Endothelial cell of umbilical vein (primary cell): ENCODE measurements around the gene PDAP1. TPM values are rescaled to one million over a fixed set of nuclear protein-coding genes. Genes with fewer than 3 reads are reported as not detected.

Experiments
- BruUV-seq: library from RNA; stranded (reverse); fragments of 400-500 nt; replicated peaks from 2 replicates; lab custom pipeline; 2021; lab: Mats Ljungman, UMichigan
- CTCF ChIA-PET: fragments of 300-600, 350-600 bp; sonication (Branson Sonifier 250); formaldehyde crosslinking; loops from one replicate; lab custom pipeline; 2021; ENCODE audit warnings: antibody characterized with exemption, inconsistent platforms; lab: Charles Lee
- POLR2A ChIA-PET: fragments of 300-600, 350-600 bp; sonication (Branson Sonifier 250); formaldehyde crosslinking; loops from one replicate; lab custom pipeline; 2021; ENCODE audit warnings: antibody characterized with exemption, inconsistent platforms; lab: Charles Lee
- DNase-seq: peaks from one replicate; pipeline ENCODE4 v3.0.0-alpha.2; 2011; ENCODE audit warnings: low read depth, low spot score
- FAIRE-seq: peaks from 2 replicates; lab custom pipeline; 2011; peaks lifted over from hg19 to GRCh38; lab: Jason Lieb, UNC
- H2AFZ ChIP-seq: 2 replicates; pipeline ENCODE4 v1.6.0; 2012; ENCODE audit warnings: low read depth, low read length, control low read depth, inconsistent platforms
- H3K27ac ChIP-seq: 2 replicates; pipeline ENCODE4 v1.5.1; 2011; ENCODE audit warnings: low read depth, mild to moderate bottlenecking, control low read depth, low read length, moderate library complexity; ENCODE audit not compliant: insufficient read depth
- H3K27me3 ChIP-seq, 2 experiments: 2 replicates each; pipeline versions ENCODE4 v1.6.0 to v1.6.1; 2011; ENCODE audit warnings: low read length in 2 of 2, mixed read lengths in 1 of 2; ENCODE audit not compliant: control insufficient read depth in 2 of 2, insufficient read depth in 2 of 2
- H3K36me3 ChIP-seq, 2 experiments: 2 replicates in 1 of 2; 3 replicates in 1 of 2; pipeline ENCODE4 v1.5.1; 2011; ENCODE audit warnings: low read length in 2 of 2, mild to moderate bottlenecking in 1 of 2, moderate library complexity in 1 of 2; ENCODE audit not compliant: control insufficient read depth in 2 of 2, insufficient read depth in 2 of 2; ENCODE audit errors: extremely low read depth in 1 of 2
- H3K4me1 ChIP-seq: 3 replicates; pipeline ENCODE4 v1.5.1; 2011; ENCODE audit warnings: mild to moderate bottlenecking, low read length; ENCODE audit not compliant: control insufficient read depth, insufficient read depth; ENCODE audit errors: extremely low read depth
- H3K4me2 ChIP-seq: 2 replicates; pipeline ENCODE4 v1.6.1; 2011; ENCODE audit warnings: low read length, control low read depth, mixed read lengths; ENCODE audit not compliant: insufficient read depth
- H3K4me3 ChIP-seq, 3 experiments: fragments of 200-600 bp in 1 of 3; sonication (generic), shearing (Covaris generic) in 1 of 3; replicated peaks in 1 of 3; 2 replicates each; pipeline ENCODE4 v1.5.1; 2011 to 2016; ENCODE audit warnings: control low read depth in 3 of 3, low read length in 3 of 3, mild to moderate bottlenecking in 2 of 3, inconsistent platforms in 1 of 3, low read depth in 1 of 3, moderate library complexity in 1 of 3; ENCODE audit not compliant: insufficient read depth in 1 of 3
- H3K79me2 ChIP-seq: 2 replicates; pipeline ENCODE4 v1.6.0; 2012; ENCODE audit warnings: low read length, inconsistent platforms; ENCODE audit not compliant: control insufficient read depth, insufficient read depth
- H3K9ac ChIP-seq: replicated peaks from 2 replicates; pipeline ENCODE3; 2011; ENCODE audit warnings: low read length, control low read depth; ENCODE audit not compliant: insufficient read depth; ENCODE audit errors: extremely low read depth
- H3K9me1 ChIP-seq: replicated peaks from 3 replicates; pipeline ENCODE4 v1.6.0; 2011; ENCODE audit warnings: mild to moderate bottlenecking, low read length; ENCODE audit not compliant: control insufficient read depth, insufficient read depth; ENCODE audit errors: extremely low read depth
- H3K9me3 ChIP-seq: replicated peaks from 2 replicates; pipeline ENCODE4 v1.5.1; 2012; ENCODE audit warnings: low read length, inconsistent platforms; ENCODE audit not compliant: control insufficient read depth, insufficient read depth
- H4K20me1 ChIP-seq: replicated peaks from 2 replicates; pipeline ENCODE3; 2011; ENCODE audit warnings: mild to moderate bottlenecking, low read length; ENCODE audit not compliant: control insufficient read depth, insufficient read depth; ENCODE audit errors: extremely low read depth
- JUN ChIP-seq: IDR thresholded peaks from 2 replicates; pipeline ENCODE4 v1.6.1; 2011; ENCODE audit warnings: borderline replicate concordance, low read depth; ENCODE audit not compliant: insufficient read length, insufficient read depth
- MAX ChIP-seq: IDR thresholded peaks from 2 replicates; pipeline ENCODE4 v1.6.1; 2011; ENCODE audit not compliant: insufficient read depth, insufficient read length
- MYC ChIP-seq: IDR thresholded peaks from one replicate; pipeline ENCODE4 v1.6.1; 2011; ENCODE audit warnings: mild to moderate bottlenecking, low read depth, low read length
- POLR2AphosphoS5 ChIP-seq: IDR thresholded peaks from 2 replicates; pipeline ENCODE4 v1.6.1; 2012; ENCODE audit warnings: low read depth, mild to moderate bottlenecking, control low read depth, low read length, moderate library complexity; ENCODE audit not compliant: insufficient read depth
- dilution Hi-C: fragments of 300-500 bp; cut with MboI; formaldehyde crosslinking; loops from one replicate; pipeline ENCODE4 v1.15.0; 2019; ENCODE audit warnings: low sequenced_read_pairs; ENCODE audit not compliant: extremely low pct_ligation_motif_present
- intact Hi-C: fragments of 100-400 bp; cut with micrococcal nuclease; formaldehyde crosslinking; loops from one replicate; pipeline ENCODE4 v1.10.0; 2022
- polyA plus RNA-seq, 4 experiments: library from polyadenylated mRNA; depleted of rRNA in 3 of 4; stranded (reverse) in 3 of 4; unstranded in 1 of 4; fragments of >200 nt; gene quantifications; 2 replicates each; pipeline versions ENCODE4 v1.2.1 to v1.2.3, GENCODE V29; 2011 to 2012; ENCODE audit warnings: missing spikeins in 1 of 4
- total RNA-seq: library from RNA; stranded (reverse); gene quantifications from 2 replicates; pipeline ENCODE4 v1.2.3, GENCODE V29; 2021

The PDAP1 gene
- total and polyA plus RNA-seq, 2 donors (not counting 3 experiments of a cell fraction or from before 2014, with no cell fraction given), result 32.6 to 150 TPM

- ChIA-PET CTCF (no interaction called here), POLR2A (no interaction called here)
- DNase-seq, result no peak
- Histone ChIP-seq H3K79me2 (peaks cover 5% of the 10 kb centered on the region), H3K27ac (no peak overlapping the region), H3K4me3 (no peak overlapping the region), H3K9me3 (no peaks in the 10 kb centered on the region), H4K20me1 (no peaks in the 10 kb centered on the region), H3K36me3 (peaks cover 30 to 55% of the 10 kb centered on the region in 2 experiments), H2AFZ (no peak overlapping the region), H3K4me2 (no peak overlapping the region), H3K9ac (no peak overlapping the region), H3K9me1 (no peaks in the 10 kb centered on the region), H3K27me3 (no peaks in the 10 kb centered on the region), H3K4me1 (peaks cover 16% of the 10 kb centered on the region)
- intact Hi-C loops, result no loop called here
- dilution Hi-C loops, result no loop called here
- BruUV-seq, result no TSS peak
- no peak for FAIRE-seq
- no peak for TF ChIP-seq POLR2AphosphoS5
- no peak for TF ChIP-seq JUN
These were observed 11.7 kb downstream of the PDAP1 start for GRCh38 chr7:99396418-99397296.

GRCh38 chr7:99395616-99396327 is 12.6 kb downstream of the PDAP1 start:
- H3K9me3 ChIP-seq, result no peaks in the 10 kb centered on the region
- POLR2A ChIA-PET, result no interaction called here
- peaks cover 5% of the 10 kb centered on the region for H3K79me2 ChIP-seq
- H3K4me3 ChIP-seq, result no peak overlapping the region
- CTCF ChIA-PET, result no interaction called here
- H3K9me1 ChIP-seq, result no peaks in the 10 kb centered on the region
- dilution Hi-C loops (no loop called here), intact Hi-C loops (no loop called here)
- no peak overlapping the region for H3K27ac ChIP-seq
- FAIRE-seq, result no peak
- H4K20me1 ChIP-seq, result no peaks in the 10 kb centered on the region
- peaks cover 28 to 60% of the 10 kb centered on the region in 2 experiments for H3K36me3 ChIP-seq
- H3K27me3 ChIP-seq, result no peaks in the 10 kb centered on the region
- no peak overlapping the region for H2AFZ ChIP-seq
- TSS peak; percentile 85 for BruUV-seq
- no peak for TF ChIP-seq MAX
- TF ChIP-seq MYC, result no peak
- TF ChIP-seq JUN, result no peak
- DNase-seq, result no peak
- H3K9ac ChIP-seq, result no peak overlapping the region
- peaks cover 16% of the 10 kb centered on the region for H3K4me1 ChIP-seq
- no peak overlapping the region for H3K4me2 ChIP-seq
